ENCODE data around the gene MORF4L2.

GRCh38 chrX:103681443-103681842 is 5.1 kb downstream of the MORF4L2 start:
- TF ChIP-seq POLR2A (IDR thresholded peaks at IDR 0.05; ENCODE audit: low read depth, low read length) (no peak), POLR2AphosphoS5 (IDR thresholded peaks at IDR 0.05; ENCODE audit: low read depth, low read length) (no peak), TAF1 (IDR thresholded peaks at IDR 0.05; ENCODE audit: borderline replicate concordance, low read depth, low read length) (no peak)
